ENCODE results near the gene RNF208.

The RNF208 gene

DNA sequence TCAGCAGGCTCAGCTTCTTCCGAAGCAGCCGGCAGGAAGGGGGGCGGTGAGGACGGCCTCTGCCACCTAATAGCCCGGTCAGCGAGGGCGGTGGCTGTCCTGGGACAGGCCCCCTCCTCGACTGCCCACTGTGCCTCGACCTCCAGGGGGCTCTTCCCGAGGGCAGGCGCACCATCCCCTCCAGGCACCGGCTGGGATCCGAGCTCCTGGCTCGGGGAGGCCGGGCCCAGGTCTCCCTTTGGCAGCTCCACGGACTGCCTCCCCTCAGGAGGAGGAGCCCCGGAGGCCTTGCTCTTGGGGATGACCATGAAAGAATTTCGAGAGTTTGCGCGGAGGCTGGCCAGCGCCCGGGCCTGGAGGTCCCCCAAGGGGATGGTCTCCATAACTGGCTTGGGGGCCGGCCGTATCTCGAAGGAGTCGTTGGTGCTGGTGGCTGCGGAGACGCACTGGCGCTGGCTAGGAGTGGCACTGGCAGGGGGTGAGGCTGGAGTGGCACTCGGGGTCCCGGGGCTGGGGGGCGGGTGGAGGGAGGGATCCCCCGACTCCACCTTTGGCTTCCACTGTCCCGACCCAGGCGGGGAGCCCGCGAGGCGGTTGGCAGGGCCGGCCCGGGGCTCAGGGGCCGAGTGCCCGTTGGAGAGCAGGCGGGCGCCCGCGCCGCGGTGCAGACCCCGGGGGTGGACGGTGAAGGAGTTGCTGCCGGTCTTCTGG lies 22.5 kb downstream of the RNF208 start:
- H3K27ac ChIP-seq: peak overlapping the region; percentile 83
- TF ChIP-seq, protein P1, sequence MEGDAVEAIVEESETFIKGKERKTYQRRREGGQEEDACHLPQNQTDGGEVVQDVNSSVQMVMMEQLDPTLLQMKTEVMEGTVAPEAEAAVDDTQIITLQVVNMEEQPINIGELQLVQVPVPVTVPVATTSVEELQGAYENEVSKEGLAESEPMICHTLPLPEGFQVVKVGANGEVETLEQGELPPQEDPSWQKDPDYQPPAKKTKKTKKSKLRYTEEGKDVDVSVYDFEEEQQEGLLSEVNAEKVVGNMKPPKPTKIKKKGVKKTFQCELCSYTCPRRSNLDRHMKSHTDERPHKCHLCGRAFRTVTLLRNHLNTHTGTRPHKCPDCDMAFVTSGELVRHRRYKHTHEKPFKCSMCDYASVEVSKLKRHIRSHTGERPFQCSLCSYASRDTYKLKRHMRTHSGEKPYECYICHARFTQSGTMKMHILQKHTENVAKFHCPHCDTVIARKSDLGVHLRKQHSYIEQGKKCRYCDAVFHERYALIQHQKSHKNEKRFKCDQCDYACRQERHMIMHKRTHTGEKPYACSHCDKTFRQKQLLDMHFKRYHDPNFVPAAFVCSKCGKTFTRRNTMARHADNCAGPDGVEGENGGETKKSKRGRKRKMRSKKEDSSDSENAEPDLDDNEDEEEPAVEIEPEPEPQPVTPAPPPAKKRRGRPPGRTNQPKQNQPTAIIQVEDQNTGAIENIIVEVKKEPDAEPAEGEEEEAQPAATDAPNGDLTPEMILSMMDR (IDR thresholded peaks at IDR 0.05): no peak
- TF ChIP-seq ZFX (IDR thresholded peaks at IDR 0.05; ENCODE audit: borderline replicate concordance): no peak

DNA sequence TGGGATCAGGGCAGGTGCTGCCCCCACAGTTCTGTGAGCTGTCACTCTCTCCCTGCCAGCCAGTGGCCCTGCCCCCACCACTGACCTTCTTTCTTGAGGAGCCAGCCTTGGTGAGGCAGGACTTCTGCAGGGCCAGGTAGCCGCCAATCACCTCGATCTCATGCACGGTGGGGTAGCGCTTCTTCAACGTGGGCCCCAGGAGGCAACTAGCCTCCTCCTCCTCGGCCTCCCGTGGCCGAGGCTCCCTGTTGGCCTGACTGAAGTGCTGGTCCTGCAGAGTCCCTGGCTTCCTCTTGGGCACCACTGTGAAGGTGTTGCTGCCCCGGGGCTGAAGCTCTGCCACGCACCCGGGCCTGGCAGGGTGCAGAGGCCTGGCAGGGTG lies 23.1 kb downstream of the RNF208 start:
- TF ChIP-seq ZFX (IDR thresholded peaks at IDR 0.05; ENCODE audit: borderline replicate concordance): no peak
- TF ChIP-seq, protein P1 (IDR thresholded peaks at IDR 0.05): no peak
- H3K27ac ChIP-seq: peak overlapping the region; percentile 83

DNA sequence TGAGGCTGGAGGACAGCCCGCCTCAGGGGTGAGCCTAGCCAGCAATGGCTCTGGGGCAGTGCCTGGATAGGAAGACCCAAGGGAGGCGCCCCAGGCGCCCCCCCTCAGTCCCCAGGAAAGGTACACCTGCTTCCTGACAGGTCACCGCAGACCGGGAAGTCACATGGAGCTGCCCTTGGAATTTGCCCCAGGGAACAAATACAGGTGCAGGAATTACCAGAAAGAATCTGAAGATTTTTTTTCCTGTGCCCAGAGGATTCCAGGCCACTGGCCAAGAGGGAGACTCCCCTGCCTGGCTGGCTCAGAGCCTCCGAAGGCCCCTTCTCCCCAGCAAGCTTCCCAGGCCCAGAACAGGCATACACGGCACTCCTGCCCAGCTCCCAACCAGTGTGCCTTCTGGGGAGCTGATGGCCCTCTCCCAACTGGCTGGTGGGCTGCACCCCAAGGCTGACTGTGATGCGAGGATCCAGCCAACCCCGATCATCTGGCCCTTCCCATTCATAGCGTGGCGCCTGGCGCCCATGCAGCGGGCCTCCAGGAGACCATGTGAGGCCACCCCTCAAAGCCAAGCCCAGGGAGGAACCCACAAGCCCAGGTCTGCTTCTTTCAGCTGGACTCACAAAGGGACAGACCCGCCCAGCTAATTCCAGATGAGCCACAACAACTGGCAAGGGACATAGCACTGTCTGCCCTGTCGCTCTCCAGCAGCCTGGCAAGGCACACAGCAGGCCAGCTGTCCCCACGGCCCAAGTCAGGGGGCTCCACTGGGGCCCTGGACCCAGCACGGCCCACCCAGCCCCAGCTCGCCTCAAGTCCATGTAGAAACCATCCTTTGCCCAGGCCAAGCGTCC lies 23.8 kb downstream of the RNF208 start:
- no peak for TF ChIP-seq ZFX (IDR thresholded peaks at IDR 0.05; ENCODE audit: borderline replicate concordance)
- peak overlapping the region; percentile 83 for H3K27ac ChIP-seq

DNA sequence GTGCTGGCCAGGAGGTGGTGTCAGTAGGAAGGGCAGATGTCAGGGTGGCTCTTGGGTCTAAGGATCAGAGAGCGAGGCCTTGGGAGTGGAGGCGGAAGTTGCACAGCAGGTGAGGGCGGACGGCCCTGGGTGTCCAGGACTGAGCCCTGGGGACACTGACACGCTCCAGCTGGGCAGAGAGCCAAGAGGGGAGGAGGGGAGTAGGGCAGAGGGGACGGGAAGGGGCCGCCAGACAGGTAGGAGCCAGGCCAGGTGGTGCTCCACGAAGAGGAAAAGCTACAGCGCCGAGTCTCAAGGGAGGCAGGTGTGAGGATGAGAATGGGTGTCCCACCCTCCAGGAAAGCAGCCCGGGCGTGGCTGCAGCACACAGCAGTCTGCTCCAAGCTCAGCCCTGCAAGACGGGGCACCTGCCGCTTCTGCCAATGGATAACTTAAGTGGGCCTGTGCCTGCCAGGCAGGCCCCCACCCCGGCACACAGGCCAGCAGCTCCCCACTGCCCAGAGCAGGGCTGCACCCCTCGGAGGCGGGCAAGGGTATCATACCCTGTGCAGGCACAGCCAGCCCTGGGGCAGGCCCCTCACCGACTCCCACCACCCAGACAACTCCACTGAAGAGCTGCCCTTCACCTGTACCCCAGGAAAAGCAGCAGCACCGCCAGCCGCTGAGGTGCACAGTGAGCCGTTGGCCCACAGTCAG lies 26.4 kb downstream of the RNF208 start:
- TF ChIP-seq, protein P1 (IDR thresholded peaks at IDR 0.05): no peak
- TF ChIP-seq ZFX (IDR thresholded peaks at IDR 0.05; ENCODE audit: borderline replicate concordance): no peak
- H3K27ac ChIP-seq: peak overlapping the region; percentile 32; the same call in 1 of the 2 replicates

DNA sequence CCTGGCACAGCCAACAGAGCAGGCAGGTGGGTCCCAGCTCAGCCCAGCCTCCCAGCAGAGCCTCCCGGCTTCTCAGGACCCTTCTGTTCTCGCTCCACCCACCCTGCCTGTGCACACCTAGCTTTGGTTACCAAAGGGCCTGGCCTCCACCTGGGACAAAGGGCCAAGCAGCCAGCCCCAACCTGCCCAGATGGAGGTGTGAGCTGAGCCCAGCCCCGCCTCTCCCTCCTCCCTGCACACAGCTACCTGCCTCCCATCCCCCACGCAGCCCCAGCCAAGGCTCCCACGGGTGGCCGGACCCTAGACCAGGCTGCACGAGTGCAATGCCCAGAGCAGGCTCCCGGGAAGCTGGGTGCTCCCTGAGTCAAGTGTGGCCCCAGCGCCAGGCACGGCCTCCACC lies 27.1 kb downstream of the RNF208 start:
- peak overlapping the region; percentile 32; the same call in 1 of the 2 replicates for H3K27ac ChIP-seq
- TF ChIP-seq, protein P1 (IDR thresholded peaks at IDR 0.05): no peak
- TF ChIP-seq ZFX (IDR thresholded peaks at IDR 0.05; ENCODE audit: borderline replicate concordance): no peak

DNA sequence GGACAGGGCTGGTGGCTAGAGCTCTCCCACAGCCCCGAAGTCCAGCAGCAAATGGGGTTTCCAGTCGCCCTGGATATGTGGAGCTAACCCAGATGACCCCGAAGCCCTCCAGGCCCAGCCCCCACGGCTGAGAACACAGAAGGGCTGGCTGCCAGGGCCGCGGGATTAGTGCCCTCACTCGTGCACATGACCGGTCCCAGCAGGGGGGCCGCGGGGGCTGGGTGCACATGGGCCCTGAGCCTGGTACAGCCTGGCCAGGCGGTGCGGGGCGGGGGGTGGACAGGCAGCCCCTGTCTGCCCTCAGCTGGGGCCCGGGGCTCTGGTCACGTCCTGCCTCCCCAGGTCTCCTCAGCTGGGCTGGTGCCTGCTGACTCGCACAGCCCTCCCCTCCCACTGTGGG lies 27.7 kb downstream of the RNF208 start:
- TF ChIP-seq, protein P1 (IDR thresholded peaks at IDR 0.05): no peak
- no peak for TF ChIP-seq ZFX (IDR thresholded peaks at IDR 0.05; ENCODE audit: borderline replicate concordance)
- 0 out of 2 replicates have a peak overlapping the region, but pooled peaks have one; percentile 32 for H3K27ac ChIP-seq

DNA sequence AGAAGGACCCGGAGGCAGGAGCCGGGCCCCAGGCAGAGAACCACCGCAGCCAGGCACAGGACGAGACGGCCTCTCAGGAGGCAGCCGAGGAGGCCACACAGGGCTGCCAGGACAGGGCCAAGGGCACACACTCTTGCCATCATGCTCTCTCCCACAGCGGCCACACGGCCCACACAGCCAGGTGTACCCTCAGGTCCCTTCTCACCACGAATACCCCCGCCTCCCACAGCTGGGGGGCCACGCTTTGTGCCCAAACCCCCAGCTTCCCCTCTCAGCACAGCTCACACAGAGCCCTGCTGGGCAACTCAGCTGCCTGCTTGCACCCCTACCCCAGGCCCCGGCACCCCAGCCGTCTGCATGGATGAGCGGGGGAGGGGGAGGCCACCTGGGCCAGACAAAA lies 28.3 kb downstream of the RNF208 start:
- peak overlapping the region; percentile 32; the same call in 1 of the 2 replicates for H3K27ac ChIP-seq
- TF ChIP-seq, protein P1 (IDR thresholded peaks at IDR 0.05): no peak
- no peak for TF ChIP-seq ZFX (IDR thresholded peaks at IDR 0.05; ENCODE audit: borderline replicate concordance)

All from 22Rv1 (cell line).